Ishikawa (cell line): ENCODE measurements around the gene UNC45B.

Experiments
- CEBPB ChIP-seq: IDR thresholded peaks from 2 replicates; pipeline ENCODE4 v1.6.1; 2012
- CREB1 ChIP-seq: IDR thresholded peaks from 2 replicates; pipeline ENCODE4 v1.6.1; 2012; ENCODE audit warnings: low read depth
- EGR1 ChIP-seq: IDR thresholded peaks from 2 replicates; pipeline ENCODE4 v1.6.1; 2012
- EP300 ChIP-seq: IDR thresholded peaks from 2 replicates; pipeline ENCODE4 v1.6.1; 2012; ENCODE audit warnings: borderline replicate concordance
- FOXM1 ChIP-seq: IDR thresholded peaks from 2 replicates; pipeline ENCODE4 v1.6.1; 2012; ENCODE audit warnings: low read depth, borderline replicate concordance
- NFIC ChIP-seq: IDR thresholded peaks from 2 replicates; pipeline ENCODE4 v1.6.1; 2012
- RAD21 ChIP-seq: IDR thresholded peaks from 2 replicates; pipeline ENCODE4 v1.6.1; 2012; ENCODE audit warnings: low read depth
- TAF1 ChIP-seq: IDR thresholded peaks from 2 replicates; pipeline ENCODE4 v1.6.1; 2012; ENCODE audit warnings: low read depth, mild to moderate bottlenecking
- TCF12 ChIP-seq: IDR thresholded peaks from 2 replicates; pipeline ENCODE4 v1.6.1; 2012; ENCODE audit warnings: low read depth
- TEAD4 ChIP-seq: IDR thresholded peaks from 2 replicates; pipeline ENCODE4 v1.6.1; 2012
- YY1 ChIP-seq: IDR thresholded peaks from 2 replicates; pipeline ENCODE4 v1.6.1; 2012; ENCODE audit warnings: low read depth
- ZBTB7A ChIP-seq: IDR thresholded peaks from 2 replicates; pipeline ENCODE4 v1.6.1; 2012; ENCODE audit warnings: low read depth
- TF ChIP-seq, protein P1 (sequence below): IDR thresholded peaks from 2 replicates; pipeline ENCODE4 v1.6.1; 2012; ENCODE audit warnings: low read depth, mild to moderate bottlenecking
- TF ChIP-seq, protein P2 (sequence below): IDR thresholded peaks from 2 replicates; pipeline ENCODE4 v1.6.1; 2012
- TF ChIP-seq, protein P3 (sequence below): IDR thresholded peaks from 2 replicates; pipeline ENCODE4 v1.6.1; 2012

The UNC45B gene

DNA sequence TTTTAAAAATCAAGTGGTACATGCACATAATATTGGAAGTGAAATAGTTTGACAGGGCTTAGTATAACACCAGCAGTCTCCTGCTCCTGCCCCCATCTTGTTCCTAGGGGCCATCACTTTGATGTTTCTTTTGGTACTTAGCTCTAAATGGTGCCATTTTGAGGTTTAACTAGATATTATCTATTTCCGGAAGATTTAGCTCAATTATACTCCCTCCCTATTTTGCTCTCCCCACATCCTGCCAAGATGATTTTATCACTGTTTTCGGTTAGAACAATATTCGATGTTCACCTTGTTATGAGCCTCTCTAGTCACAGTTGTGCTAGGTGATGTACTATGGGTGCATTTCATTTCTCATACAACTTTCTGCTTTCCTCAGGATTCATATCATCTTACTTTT, 66.6 kb downstream of the UNC45B start:
- no peak for TF ChIP-seq CEBPB
- no peak for TF ChIP-seq EGR1
- TF ChIP-seq YY1, result no peak
- TF ChIP-seq EP300, result no peak
- no peak for TF ChIP-seq TCF12
- TF ChIP-seq CREB1, result no peak
- TF ChIP-seq TAF1, result no peak
- TF ChIP-seq, protein P1, sequence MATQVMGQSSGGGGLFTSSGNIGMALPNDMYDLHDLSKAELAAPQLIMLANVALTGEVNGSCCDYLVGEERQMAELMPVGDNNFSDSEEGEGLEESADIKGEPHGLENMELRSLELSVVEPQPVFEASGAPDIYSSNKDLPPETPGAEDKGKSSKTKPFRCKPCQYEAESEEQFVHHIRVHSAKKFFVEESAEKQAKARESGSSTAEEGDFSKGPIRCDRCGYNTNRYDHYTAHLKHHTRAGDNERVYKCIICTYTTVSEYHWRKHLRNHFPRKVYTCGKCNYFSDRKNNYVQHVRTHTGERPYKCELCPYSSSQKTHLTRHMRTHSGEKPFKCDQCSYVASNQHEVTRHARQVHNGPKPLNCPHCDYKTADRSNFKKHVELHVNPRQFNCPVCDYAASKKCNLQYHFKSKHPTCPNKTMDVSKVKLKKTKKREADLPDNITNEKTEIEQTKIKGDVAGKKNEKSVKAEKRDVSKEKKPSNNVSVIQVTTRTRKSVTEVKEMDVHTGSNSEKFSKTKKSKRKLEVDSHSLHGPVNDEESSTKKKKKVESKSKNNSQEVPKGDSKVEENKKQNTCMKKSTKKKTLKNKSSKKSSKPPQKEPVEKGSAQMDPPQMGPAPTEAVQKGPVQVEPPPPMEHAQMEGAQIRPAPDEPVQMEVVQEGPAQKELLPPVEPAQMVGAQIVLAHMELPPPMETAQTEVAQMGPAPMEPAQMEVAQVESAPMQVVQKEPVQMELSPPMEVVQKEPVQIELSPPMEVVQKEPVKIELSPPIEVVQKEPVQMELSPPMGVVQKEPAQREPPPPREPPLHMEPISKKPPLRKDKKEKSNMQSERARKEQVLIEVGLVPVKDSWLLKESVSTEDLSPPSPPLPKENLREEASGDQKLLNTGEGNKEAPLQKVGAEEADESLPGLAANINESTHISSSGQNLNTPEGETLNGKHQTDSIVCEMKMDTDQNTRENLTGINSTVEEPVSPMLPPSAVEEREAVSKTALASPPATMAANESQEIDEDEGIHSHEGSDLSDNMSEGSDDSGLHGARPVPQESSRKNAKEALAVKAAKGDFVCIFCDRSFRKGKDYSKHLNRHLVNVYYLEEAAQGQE, result no peak
- TF ChIP-seq TEAD4, result no peak
- TF ChIP-seq, protein P2, sequence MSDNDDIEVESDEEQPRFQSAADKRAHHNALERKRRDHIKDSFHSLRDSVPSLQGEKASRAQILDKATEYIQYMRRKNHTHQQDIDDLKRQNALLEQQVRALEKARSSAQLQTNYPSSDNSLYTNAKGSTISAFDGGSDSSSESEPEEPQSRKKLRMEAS, result no peak
- TF ChIP-seq FOXM1, result no peak
- TF ChIP-seq ZBTB7A, result no peak

DNA sequence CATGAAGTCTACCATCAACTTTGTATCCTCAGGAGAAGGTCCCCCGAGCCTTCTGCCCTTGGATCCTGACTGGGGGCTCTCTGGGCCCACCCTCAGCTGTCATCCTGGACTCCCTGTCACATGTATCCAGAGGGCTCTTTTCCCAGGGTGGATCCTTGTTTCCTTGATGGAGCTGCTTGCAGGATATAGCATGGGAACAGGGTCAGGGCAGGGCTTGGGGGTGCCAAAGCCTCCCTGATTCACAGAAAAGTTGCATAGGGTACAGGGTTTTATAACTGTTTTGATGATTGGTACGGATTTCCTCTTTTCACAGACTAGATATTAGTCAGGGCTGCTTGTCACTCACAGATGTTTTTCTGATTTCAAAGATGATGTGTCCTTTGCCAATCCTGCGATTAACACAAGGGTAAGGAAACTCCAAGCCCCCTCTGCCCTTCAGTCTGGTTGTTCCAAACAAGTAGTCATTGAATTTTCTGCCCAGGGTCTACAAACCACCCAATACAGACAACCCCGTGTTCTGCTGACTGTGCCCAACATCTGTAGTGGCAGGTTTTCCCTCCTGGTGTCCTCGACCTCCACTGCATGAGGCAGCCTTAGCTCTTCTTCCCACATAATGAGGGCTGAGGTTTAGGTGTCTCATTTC, 67.1 kb downstream of the UNC45B start:
- TF ChIP-seq CEBPB, result no peak
- TF ChIP-seq, protein P2, result no peak
- no peak for TF ChIP-seq ZBTB7A
- no peak for TF ChIP-seq EP300
- no peak for TF ChIP-seq RAD21
- TF ChIP-seq TAF1, result no peak
- TF ChIP-seq FOXM1, result no peak
- TF ChIP-seq TCF12, result no peak
- TF ChIP-seq CREB1, result no peak
- TF ChIP-seq, protein P1, result no peak
- TF ChIP-seq, protein P3, sequence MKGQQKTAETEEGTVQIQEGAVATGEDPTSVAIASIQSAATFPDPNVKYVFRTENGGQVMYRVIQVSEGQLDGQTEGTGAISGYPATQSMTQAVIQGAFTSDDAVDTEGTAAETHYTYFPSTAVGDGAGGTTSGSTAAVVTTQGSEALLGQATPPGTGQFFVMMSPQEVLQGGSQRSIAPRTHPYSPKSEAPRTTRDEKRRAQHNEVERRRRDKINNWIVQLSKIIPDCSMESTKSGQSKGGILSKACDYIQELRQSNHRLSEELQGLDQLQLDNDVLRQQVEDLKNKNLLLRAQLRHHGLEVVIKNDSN, result no peak

DNA sequence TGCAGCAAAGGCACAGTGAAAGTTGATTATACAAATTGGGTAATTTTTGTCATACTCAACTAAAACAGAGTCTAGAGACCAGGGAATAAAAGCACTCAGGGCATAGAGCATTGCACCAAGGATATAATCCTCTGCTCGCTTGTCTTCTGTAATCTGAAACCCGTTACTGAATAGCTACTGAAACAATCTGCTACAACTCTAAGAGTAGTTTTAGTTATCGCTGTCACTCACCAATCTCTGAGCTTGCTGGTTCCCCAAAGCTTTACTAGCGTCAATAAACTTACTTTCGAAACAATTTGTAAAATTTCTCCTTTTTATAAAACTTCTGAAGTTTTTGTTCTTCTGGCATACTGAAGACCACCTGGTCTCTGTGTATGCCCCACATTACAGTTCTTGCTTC, 69.5 kb downstream of the UNC45B start:
- TF ChIP-seq, protein P3, result no peak
- TF ChIP-seq TEAD4 (no peak), NFIC (no peak), CREB1 (no peak), TAF1 (no peak), ZBTB7A (no peak), RAD21 (no peak), YY1 (no peak), CEBPB (no peak), FOXM1 (no peak), TCF12 (no peak), EP300 (no peak), EGR1 (no peak)
- TF ChIP-seq, protein P1, result no peak
- TF ChIP-seq, protein P2, result no peak

DNA sequence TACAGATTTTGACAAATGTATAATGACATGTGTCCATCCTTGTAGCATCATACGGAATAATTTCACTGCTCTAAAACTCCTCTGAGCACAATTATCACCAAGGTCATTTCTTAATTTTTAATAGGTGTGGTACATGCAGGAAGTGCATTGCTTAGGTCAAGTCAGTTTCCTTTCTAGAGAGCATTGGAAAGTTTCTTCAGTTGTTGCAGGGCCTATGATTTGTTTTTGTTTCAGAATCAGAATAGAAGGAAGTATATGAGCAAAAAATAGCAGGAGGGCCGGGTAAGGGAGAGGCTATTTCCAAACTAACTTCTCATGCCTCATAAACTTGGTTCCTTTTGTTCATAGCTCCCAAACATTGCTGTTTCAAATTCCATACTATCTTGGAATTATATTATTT, 71.3 kb downstream of the UNC45B start:
- TF ChIP-seq CREB1, result no peak
- no peak for TF ChIP-seq EGR1
- TF ChIP-seq RAD21, result no peak
- TF ChIP-seq EP300, result no peak
- TF ChIP-seq, protein P3, result no peak
- no peak for TF ChIP-seq TEAD4
- TF ChIP-seq, protein P2, result no peak
- no peak for TF ChIP-seq YY1
- TF ChIP-seq CEBPB, result no peak
- no peak for TF ChIP-seq TAF1
- no peak for TF ChIP-seq NFIC
- TF ChIP-seq, protein P1, result no peak
- no peak for TF ChIP-seq FOXM1
- no peak for TF ChIP-seq TCF12
- no peak for TF ChIP-seq ZBTB7A
